Measurements from ENCODE around the gene TESK2.
"Not testable (repeated sequence)": the region's sequence is repeated elsewhere in the genome, so short reads cannot be mapped to it uniquely, and the experiment has no call there.

Gene TESK2

DNA sequence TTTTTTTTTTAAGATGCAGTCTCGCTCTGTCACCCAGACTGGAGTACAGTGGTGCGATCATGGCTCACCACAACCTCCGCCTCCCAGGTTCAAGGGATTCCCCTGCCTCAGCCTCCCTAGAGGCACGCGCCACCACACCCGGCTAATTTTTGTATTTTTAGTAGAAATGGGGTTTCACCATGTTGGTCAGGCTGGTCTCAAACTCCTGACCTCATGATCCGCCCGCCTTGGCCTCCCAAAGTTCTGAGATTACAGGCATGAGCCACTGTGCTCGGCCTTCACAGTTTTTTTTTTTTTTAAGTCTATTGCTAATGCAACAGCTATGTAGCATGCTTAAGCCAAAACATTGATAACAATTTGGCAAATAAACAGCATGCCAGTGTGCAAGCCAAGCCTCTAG lies 23.6 kb downstream of the TESK2 start:
- not testable (repeated sequence) for DNase-seq

DNA sequence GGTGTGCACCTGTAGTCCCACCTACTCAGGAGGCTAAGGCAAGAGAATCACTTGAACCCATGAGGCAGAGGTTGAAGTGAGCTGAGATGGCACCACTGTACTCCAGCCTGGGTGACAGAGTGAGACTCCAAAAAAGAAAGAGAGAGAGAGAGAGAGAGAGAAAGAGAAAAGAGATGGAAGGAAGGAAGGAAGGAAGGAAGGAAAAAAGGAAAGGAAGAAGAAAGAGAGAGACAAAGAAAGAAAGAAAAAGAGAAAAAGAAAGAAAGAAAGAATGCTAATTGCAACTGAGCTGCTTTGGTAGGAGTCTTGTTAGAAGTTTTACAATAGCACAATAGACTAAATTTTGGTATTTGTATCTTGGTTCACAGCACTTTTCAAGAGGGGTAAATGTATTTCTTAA lies 25.7 kb downstream of the TESK2 start:
- DNase-seq = no peak

DNA sequence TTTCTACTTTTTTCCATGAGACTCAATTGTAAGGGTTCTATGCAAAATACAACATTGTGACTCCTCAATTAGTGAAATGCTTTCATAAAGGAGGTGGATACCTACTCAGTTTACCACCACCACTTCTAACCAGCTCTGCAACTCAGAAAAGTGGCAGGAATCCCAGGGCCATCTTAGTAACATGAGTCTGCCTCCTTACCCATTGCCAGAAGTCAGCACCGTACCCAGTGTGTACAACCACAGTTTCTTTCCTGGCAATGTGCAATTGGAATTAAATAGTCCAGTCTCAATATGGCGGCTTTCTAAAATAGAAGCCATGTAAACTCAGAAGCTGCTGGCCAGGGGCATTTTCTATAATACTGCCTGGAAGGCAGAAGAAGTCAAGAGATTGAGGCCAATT lies 32.1 kb downstream of the TESK2 start:
- no peak for DNase-seq

DNA sequence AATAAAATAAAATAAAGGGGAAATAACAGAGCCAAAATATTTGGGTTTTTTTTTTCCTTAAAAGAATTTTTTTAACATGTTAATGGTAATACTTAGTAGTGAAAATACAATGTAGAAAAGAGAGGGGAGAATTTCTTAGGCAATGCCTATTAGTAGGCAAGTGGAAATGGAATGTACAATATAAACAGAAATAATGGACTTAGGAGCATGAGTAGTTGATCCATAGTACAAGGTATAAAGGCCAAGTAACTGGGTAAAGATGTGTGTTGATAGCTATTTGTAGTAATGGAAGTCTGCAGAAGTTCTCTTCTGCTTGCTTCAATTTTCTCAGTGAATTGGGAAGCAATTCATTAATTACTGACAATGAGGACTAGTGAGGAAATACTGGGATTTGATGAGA lies 34.4 kb downstream of the TESK2 start:
- DNase-seq = no peak

DNA sequence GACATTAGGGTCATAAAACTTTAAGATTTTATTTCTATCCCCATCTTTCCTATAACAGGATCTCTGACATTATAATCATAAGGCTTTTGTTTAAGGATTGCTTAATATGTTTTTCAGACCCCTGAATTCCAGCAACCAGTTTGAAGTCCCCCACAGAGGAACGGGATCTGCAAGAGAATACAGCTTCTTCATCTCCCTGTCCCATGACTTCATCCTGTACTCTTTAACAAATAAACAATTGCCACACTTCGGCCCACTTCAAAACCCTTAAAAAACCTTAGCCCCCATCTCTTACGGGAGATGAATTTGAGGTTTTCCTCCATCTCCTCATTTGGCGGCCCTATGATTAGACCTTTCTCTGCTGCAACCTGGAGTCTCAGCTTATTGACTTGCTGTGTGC lies 35.8 kb downstream of the TESK2 start:
- DNase-seq = no peak

DNA sequence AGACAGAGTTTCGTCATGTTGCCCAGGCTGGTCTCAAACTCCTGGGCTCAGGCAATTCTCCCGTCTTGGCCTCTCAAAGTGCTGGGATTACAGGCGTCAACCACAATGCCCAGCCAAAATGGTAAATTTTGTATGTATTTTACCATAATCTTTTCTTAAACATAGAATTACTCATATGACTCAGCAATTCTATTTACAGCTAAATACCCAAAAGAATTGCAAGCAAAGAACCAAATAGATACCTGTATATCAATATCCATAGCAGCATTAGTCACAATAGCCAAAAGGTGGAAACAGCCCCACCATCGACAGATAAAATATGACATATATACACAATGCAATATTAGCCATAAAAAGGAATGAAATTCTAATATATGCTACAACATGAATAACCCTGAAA lies 36.5 kb downstream of the TESK2 start:
- DNase-seq = no peak

DNA sequence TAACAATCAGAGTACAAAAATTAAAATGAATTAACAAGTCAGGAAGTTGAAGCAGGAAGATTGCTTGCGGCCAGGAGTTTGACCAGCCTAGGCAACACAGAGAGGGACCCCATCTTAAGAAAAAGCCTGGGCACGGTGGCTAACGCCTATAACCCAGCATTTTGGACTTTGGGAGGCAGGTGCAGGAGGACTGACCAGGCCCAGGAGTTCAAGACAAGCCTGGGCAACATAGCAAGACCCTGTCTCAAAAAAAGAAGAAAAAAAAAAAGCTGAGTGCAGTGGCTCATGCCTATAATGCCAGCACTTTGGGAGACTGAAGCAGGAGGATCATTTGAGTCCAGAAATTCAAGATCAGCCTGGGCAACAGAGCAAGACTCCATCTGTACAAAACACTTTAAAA lies 38.5 kb downstream of the TESK2 start:
- no peak for DNase-seq

DNA sequence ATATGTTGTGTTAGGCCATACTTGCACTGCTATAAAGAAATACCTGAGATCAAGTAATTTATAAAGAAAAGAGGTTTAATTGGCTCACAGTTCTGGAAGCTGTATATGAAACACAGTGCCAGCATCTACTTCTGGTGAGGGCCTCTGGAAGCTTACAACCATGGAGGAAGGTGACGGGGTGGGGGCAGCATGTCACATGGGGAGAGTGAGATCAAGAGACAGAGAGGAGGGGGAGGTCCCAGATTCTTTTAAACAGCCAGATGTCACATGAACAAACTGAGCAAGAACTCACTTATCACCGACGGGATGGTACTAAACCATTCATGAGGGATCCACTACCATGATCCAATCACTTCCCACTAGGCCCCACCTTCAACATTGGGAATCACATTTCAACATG lies 42.6 kb downstream of the TESK2 start:
- DNase-seq = no peak

DNA sequence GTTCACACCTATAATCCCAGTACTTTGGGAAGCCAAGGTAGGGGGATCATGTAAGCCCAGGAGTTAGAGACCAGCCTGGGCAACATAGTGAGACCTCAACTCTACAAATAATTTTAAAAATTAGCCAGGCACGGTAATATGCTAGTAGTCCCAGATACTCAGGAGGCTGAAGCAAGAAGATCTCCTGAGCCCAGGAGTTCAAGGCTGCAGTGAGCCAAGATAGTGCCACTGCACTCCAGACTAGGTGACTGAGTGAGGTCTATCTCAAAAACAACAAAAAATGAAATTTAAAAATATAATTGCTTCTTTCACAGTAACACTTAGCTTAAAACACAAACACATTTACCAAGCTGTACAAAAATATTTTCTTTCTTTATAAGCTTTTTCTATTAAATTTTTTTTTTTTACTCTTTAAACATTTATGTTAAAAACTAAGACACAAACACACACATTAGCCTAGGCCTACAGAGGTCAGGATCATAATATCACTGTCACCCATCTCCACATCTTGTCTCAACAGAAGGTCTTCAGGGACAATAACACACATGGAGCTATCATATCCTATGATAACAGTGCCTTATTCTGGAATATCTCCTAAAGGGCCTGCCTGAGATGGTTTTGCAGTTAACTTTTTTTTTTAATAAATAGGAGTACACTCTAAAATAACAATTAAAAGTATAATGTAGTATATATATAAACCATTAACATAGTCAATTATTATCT lies 43.9 kb downstream of the TESK2 start:
- DNase-seq = no peak

DNA sequence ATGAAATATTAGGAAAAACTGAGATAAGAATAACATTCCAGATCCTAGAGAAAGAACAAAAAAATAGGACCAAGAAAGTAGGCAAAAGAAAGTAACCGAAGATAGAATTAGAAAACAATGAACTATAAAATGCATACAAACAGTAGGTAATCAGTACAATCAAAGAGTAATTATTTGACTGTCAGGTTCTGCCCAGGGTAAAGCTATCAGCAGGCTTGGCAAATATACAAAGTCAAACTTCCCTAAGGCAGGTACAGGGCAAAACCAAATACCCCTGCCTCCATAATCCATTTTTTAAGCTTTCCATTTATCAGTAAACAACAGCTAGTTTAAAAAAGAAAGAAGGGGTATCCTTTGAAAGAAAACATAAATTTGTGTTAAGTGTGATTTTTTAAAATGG lies 44.4 kb downstream of the TESK2 start:
- DNase-seq = no peak

DNA sequence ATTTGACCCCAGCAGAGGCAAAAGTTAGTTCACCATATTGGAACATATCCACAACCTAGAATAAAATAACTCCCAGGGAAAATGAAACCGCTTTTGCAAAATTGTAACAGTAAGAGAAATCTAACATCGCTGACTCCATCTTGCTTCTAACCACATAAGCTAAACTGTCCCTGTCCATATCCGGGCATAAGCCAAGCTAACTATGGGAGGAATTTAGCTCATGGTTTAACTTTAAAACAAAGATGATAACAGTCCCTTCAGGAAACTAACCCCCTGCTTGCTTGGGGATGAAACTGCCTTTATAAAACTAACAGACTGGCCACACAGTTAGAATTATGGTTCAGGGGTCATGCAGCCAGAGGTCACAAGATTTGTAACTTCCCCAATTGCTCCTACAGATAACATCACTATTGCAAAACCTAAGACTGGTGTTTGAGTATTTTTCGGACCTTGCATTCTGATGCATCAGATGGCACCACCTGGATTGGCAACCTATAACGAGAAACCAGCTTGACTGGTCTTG lies 46.3 kb downstream of the TESK2 start:
- DNase-seq = no peak

DNA sequence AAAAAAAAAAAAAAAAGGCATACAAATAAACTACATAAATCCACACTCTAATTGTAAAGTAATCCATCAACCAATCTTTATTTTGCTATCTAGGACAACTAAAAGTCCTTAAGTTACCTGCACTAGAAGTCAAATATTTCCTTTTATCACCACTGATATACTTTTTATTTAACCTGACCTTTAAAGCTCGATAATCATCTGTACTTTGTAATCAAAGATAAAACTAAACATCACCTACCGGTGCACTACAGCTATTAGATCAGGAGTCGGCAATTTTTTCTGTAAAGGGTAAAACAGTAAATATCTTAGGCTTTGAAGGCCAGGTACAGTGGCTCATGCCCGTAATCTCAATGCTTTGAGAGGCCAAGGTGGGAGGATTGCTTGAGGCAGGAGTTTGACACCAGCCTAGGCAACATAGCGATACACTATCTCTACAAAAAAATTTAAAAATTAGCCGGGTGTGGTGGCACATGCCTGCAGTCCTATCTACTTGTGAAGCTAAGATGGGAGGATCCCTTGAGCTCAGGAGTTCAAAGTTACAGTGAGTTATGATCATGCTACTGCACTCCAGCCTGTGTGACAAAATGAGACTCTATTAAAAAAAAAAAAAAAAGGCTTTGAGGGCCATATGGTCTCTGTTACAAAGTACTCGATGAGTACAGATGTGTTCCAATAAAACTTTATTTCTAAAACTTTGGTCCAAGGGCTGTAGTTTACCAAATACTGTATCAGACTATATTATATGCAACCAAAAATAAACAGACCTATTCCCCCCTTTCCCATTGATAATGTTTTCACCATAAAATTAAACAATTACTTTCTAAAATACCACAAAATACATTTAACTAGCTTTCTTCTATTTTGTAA lies 47.1 kb downstream of the TESK2 start:
- DNase-seq = no peak

DNA sequence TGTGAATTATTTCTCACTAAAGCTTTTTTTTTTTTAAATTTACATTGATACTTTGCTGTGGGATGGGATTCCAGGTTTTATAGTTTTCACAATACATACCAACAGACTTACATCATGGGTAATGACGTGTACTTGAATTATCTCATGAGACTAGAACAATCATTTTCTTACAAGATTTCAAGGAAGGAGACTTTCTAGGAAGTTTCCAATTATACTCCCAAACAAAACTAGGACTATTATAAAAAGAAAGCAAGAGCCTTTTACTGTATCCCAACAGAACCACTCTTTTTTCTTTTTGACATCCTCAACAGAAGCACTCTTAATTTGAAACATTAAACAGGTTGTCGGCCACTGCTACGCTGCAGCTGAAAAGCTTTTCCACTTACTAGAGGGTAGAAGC lies 48.7 kb downstream of the TESK2 start:
- DNase-seq = no peak

DNA sequence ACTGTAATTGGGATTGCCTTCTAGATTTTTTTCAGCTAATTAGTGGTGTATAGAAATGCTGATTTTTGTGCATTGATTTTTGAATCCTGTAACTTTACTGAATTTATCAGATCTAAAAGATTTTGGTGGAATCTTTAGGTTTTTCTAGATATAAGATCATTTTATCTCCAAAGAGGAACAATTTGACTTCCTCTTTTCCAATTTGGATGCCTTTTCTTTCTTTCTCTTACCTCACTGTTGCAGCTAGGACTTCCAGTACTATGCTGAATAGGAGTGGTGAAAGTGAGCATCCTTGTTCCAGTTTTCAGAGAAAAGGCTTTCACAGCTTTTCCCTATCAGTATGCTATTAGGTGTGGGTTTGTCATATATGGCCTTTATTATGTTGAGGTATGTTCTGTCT lies 53.6 kb downstream of the TESK2 start:
- DNase-seq = no peak

DNA sequence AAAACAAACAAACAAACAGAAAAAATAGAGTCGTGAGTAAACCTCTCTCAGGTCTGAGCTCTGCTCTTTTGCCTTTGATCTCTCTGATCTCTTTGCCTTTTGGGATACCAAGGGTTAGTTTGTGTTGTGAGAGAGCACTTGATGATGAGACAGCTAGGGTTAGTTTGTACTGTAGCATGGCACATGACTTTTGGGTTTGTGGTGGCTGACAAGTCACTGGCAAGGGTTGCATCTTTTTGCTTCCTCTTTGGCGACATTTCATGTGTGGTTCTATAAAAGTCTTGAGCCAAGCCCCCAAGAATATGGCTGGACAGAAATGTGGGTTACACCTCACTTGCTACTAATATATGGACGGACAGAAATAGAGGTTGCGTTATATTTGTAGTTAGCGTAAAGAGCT lies 60.5 kb downstream of the TESK2 start:
- no peak for DNase-seq

DNA sequence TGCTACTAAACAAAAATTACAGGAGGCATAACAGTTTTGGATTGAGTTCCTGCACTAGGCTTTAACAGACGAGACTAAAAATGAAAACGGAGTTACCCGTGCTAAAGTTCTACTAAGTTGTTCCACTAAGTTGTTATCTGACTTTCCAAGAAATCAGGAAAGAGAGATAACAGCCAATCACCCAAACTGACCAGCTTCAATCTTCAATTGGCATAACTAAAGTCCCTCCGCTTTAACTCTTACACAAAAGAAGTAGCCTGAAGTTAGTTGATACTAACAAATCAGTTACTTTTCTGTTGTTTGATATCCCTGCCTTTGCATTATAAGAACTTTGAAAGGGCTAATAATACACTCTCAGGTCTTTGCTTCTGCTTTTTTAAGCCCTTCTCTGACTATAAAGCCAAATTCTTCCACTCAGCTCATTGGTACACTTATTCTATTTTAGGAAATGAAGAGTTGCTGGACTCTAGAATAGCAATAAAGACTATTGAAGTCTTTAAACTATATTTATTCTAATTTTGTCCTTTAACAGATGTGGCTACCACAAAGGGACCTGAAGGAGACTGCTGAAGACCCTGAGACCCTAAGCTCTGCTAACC lies 61.3 kb downstream of the TESK2 start:
- no peak for DNase-seq

DNA sequence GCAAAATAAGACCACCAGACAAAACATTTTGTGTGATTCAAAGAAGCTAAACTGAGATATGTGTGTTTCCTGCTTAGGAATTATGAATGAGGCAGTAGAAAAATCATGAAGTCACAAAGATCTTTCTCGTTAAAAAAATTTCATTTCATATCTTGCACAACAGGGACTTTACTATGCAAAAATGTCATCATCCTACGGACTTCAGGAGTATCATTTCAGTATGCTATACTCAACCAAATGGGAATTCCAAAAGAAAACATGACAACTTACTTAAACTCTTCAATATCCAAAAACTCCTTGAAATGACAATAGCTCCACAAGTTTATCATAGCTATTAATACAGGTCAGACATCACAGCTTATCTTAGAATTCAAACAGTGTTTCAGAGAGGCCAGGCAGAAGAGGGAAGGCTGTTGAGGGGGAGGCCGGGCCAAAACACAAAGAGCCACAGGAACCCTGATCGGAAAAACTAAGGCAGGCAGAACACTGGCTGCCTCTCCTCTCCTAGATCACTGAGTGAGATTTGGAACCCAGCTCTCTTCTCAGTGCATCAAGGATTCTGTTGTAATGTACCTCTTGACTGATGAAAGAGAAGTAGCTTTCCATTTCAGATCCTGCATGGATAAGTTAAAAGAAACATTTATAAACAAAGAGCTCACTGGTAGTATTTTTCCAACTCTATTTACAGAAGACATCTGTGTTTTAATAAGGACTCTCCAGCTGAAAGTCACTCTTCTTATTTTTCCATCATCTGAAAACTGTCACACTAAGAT lies 66.9 kb downstream of the TESK2 start:
- no peak for DNase-seq

DNA sequence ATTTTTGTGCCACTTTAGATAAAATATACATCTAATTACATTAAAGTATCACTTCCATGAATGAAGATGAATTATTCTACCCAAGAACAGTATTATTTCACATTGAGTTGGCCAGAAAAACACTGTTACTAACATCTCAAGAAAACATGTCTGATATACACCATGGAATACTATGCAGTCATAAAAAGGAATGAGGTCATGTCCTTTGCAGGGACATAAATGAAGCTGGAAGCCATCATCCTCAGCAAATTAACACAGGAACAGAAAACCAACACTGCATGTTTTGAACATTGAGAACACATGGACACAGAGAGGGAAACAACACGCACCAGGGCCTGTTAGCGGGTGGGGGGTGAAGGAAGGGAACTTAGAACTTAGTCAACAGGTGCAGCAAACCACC lies 69.0 kb downstream of the TESK2 start:
- no peak for DNase-seq

DNA sequence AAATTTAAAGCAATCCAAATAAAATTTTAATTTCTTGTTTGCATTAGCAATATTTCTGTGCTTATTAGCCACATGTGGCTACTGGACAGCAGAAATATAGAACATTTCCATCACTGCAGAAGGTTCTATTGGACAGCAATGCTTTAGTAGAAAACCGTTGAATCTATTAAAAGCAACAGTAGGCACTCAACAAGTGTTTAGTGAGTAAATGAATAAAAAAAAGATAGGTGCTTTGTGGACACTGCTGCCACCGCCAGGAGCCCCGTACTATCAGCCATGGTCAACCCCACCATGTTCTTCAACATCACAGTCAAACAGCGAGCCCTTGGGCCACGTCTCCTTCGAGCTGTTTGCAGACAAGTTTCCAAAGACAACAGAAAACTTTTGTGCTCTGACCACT lies 76.2 kb downstream of the TESK2 start:
- no peak for DNase-seq

DNA sequence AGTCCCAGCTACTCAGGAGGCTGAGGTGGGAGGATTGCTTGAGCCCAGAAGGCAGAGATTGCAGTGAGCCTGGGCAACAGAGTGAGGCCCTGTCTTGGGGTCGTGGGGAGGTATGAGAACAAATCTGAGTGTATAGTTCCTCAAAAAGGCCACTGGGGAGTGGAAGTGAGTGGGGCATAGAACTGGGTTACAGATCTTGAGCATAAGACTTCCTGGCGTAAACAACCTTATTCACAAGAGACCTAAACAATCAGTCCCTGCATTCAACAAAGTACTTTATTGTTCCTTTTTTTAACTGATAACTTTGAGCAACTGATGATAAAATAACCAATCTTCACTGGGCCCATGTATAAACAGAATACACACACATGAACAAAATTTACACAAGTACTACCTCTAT lies 78.1 kb downstream of the TESK2 start:
- no peak for DNase-seq

DNA sequence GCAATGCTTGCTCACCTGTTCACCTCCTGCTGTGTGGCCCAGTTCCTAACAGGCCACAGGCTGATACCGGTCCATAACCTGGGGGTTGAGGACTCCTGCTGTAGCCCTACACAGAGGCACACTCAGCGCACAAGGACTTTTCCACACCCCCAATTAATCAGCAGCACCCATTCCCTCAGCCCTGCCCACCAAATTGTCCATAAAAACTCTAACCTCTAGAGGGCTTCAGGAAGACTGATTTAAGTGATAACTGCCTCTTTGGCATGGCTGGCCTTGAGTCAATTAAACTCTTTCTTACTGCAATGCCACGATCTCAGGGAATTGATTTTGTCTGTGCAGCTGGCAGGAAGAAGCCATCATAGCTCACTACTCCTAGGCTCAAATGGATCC lies 79.5 kb downstream of the TESK2 start:
- DNase-seq = no peak

DNA sequence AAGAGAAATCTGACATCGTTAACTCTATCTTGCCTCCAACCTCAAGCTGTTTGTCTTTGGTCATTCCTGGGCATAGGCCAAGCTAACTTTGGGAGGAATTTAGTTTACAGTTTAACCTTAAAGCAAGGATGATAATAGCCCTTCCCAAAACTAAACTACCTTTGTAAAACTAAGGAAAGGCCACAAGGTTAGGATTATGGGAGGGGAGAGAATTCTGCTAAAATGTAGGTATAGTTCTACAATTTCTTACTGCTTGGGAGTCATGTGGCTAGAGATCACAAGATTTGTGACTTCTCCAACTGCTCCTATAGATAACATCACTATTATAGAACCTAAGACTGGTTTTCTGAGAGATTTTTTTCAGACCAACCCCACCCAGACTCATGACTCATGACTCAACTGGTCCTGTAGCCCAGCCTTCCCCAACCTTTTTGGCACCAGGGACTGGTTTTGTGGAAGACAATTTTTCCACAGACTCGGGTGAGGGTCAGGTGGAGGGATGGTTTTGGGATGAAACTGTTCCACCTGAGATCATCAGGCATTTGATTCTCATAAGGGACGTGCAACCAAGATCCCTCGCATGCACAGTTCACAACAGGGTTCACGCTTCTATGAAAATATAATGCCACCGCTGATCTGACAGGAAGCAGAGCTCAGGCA lies 80.0 kb downstream of the TESK2 start:
- DNase-seq = no peak

DNA sequence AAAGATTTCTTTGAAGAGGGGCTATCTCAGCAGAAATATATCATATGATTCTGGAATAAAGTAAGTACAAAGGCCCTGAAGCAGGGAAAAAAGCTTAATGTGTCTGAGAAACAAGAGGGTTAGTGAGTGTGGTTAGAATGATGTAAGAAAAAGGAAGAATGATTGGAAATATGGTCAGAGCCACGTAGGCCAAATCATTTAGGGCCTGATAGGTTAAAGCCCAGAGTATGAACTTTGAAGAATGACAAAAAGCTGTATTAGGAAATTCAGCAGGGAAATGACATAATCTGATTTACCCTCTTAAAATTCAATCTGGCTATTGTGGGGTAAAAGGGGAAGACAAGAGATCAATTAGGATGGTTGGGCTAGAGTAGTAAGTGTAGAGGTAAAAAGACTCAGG lies 81.7 kb downstream of the TESK2 start:
- DNase-seq = no peak
